ENCODE data around the gene BBLN.

- TF ChIP-seq CTCF (IDR thresholded peaks at IDR 0.05) (no peak), POLR2AphosphoS5 (IDR thresholded peaks at IDR 0.05) (no peak)
These were observed 7.7 kb upstream of the BBLN start for GRCh38 chr9:128152133-128153059.

Measured in sigmoid colon (tissue), 4 donors.